MM.1S (cell line): Measurements from ENCODE around the gene TFDP1.

Experiments used
- EZH2phosphoT487 ChIP-seq: fragments of 300-600 bp; sonication (generic); IDR thresholded peaks from 2 replicates; pipeline ENCODE4 v1.6.1; 2018; ENCODE audit warnings: antibody characterized with exemption, low read length
- TF ChIP-seq, protein P1 (sequence below): fragments of 300-600 bp; sonication (generic); IDR thresholded peaks from 2 replicates; pipeline ENCODE4 v1.5.1; 2016; ENCODE audit warnings: antibody characterized with exemption, low read length, mixed read lengths

DNA sequence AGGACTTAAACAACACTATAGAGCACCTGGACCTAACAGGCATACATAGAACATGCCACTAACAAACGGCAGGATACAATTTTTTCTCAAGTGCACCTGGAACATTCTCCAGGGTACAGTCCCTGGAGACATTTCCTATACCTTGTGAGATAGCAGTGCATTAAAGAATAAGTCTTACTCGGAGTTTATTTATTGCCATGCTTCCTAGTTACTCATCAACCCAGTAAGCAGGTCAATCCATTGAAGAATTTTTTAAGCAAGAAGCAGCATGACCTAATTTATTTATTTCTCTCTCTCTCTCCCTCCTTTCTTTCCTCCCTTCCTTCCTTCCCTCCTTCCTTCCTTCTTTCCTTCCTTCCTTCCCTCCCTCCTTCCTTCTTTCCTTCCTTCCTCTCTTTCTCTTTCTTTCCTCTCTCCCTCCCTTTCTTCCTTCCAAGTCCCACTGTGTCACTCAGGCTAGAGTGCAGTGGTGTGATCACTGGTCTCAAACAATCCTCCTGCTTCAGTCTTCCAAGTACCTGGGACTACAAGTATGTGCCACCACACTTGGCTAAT, 6.6 kb upstream of the TFDP1 start:
- TF ChIP-seq EZH2phosphoT487: no peak
- TF ChIP-seq, protein P1, sequence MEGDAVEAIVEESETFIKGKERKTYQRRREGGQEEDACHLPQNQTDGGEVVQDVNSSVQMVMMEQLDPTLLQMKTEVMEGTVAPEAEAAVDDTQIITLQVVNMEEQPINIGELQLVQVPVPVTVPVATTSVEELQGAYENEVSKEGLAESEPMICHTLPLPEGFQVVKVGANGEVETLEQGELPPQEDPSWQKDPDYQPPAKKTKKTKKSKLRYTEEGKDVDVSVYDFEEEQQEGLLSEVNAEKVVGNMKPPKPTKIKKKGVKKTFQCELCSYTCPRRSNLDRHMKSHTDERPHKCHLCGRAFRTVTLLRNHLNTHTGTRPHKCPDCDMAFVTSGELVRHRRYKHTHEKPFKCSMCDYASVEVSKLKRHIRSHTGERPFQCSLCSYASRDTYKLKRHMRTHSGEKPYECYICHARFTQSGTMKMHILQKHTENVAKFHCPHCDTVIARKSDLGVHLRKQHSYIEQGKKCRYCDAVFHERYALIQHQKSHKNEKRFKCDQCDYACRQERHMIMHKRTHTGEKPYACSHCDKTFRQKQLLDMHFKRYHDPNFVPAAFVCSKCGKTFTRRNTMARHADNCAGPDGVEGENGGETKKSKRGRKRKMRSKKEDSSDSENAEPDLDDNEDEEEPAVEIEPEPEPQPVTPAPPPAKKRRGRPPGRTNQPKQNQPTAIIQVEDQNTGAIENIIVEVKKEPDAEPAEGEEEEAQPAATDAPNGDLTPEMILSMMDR: no peak
